ENCODE measurements around the gene SMYD3. TPM values are rescaled to one million over a fixed set of nuclear protein-coding genes. Genes with fewer than 3 reads are reported as not detected.

Gene SMYD3
- total RNA-seq, 4 donors from 2014 or later = 15.6 to 21.1 (median 18.4) TPM

DNA sequence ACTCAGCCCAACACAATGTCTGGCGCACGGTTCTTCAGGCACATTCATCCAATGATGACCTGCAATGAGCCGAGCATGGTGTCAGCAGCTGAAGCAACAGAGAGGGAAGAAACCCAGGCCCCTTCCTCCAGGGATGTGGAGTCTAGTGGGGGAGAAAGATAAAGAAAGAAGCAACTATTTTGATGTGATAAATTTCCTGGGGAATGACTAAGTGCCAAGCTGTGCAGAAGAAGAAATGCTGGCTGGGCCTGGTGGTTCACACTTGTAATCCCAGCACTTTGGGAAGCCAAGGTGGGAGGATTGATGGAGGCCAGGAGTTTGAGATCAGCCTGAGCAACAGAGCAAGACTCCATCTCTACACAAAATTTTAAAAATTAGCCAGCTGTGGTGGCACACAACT, 790.5 kb downstream of the SMYD3 start:
- TF ChIP-seq, protein P1, sequence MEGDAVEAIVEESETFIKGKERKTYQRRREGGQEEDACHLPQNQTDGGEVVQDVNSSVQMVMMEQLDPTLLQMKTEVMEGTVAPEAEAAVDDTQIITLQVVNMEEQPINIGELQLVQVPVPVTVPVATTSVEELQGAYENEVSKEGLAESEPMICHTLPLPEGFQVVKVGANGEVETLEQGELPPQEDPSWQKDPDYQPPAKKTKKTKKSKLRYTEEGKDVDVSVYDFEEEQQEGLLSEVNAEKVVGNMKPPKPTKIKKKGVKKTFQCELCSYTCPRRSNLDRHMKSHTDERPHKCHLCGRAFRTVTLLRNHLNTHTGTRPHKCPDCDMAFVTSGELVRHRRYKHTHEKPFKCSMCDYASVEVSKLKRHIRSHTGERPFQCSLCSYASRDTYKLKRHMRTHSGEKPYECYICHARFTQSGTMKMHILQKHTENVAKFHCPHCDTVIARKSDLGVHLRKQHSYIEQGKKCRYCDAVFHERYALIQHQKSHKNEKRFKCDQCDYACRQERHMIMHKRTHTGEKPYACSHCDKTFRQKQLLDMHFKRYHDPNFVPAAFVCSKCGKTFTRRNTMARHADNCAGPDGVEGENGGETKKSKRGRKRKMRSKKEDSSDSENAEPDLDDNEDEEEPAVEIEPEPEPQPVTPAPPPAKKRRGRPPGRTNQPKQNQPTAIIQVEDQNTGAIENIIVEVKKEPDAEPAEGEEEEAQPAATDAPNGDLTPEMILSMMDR (IDR thresholded peaks at IDR 0.05; ENCODE audit: low read depth) = no peak

GRCh38 chr1:245715970-245716369, 791.1 kb downstream of the SMYD3 start:
- TF ChIP-seq, protein P1 (IDR thresholded peaks at IDR 0.05; ENCODE audit: low read depth) = no peak

DNA sequence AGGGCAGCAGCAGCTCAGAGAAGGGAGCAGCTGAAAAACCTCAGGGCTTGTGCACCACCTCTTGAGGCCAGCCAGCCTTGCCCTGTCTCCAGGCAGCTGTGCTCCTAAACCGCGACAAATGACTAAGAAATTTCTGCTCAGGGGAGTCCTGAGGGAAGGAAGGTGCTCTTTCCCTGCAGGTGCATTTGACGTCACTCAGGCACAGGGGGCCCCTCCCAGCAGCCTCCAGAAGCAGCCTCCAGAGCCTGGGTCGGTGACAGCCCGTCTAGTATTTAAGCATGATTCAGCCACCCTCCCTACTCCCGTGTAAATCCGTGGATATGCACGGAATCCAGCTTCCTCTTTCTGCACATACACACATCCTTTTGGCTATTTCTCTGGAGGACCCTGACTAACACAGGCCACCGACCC, 791.8 kb downstream of the SMYD3 start:
- TF ChIP-seq, protein P1 (IDR thresholded peaks at IDR 0.05; ENCODE audit: low read depth) = no peak

DNA sequence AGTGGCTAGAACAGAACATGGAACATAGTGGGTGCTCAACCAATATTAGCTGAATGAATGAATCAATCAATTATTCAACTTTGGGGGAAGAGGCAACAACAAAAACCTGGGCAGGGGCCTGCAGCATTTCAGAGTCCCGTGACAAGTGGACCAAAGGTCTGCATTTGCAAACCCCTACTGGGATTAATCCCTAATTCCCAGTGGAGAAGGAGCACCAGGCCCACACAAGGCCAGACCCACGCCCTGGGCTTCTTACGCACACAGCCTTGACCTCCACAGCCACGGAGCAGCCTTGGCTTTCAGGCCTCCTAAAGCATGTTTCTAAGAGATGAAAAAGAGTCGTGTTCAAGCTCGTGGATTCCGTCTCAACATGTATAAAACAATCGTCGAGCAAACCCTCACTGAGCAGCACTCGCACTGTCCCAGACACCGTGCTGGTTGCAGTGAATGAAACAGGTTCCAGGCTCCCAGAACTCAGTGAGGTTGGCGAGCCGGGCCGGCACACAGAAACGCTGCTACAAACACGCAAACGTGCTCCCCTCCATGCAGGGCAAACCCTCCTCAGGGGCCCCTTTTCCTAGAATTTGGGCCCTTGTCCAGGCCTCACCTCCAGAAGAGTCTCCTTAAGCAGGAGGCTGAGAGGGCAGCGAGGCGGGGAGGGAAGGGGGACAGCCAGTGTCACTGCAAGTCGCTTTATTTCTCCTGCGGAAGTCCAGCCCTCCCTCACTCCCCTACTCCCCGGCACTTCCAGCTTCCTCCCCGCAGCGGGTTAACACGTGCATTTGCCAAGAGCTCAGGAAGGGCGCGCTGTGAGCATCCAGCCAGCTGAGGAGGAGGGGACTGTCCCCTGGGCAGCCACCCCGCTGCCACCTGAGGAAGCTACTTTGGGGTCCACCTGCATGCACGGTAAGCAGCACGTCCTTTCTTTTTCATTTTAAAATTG, 795.8 kb downstream of the SMYD3 start:
- TF ChIP-seq, protein P1 (IDR thresholded peaks at IDR 0.05; ENCODE audit: low read depth) = no peak

- TF ChIP-seq, protein P1 (IDR thresholded peaks at IDR 0.05; ENCODE audit: low read depth) = no peak
Measured at GRCh38 chr1:245707941-245708340, 799.1 kb downstream of the SMYD3 start.

DNA sequence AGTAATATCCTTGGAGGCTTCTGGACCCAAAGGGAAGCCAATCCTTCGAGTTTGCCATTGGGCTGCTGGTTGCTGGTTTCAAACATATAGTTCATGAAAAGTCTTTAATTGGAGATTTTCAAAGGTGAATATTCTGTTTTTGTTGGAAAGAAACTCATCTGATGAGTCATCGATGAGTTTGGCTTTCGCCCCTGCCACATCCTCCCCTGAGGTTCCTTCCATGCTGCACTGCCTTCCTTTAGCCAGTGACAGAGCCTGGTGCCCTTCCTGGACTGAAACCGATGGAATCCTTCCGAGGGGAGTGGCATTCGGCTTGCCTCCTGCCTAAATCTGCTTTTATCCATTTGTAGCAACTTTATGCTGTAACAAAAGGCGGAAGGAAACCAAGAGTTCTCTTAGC, 802.3 kb downstream of the SMYD3 start:
- TF ChIP-seq, protein P1 (IDR thresholded peaks at IDR 0.05; ENCODE audit: low read depth) = no peak

DNA sequence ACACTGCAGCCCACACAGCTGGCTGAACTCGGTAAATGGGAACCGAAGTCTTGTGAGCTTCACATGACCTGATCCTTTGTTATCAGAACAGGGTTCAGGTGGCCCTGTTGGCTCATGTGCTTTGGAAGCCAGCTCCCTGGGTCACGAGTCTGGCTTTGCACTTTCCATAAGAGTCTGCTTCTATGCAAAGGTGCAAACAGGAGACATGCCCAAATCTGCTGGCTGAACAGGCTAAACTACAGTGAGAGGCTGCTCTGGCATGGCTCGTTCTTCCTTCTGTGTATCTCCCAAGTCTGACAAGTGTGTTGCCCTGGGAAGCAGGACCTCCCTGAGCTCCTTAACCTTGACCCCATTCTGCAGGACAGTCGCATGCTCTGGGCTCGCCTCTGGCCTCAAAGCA, 802.7 kb downstream of the SMYD3 start:
- TF ChIP-seq, protein P1 (IDR thresholded peaks at IDR 0.05; ENCODE audit: low read depth) = no peak
